GM19351 (cell line): ENCODE data around the gene YIF1A.

Experiments
- ATAC-seq: cut with Tn5 transposase; IDR thresholded peaks from one replicate; pipeline ENCODE4 v1.9.1; 2021; ENCODE audit warnings: mild to moderate bottlenecking, moderate library complexity; ENCODE audit not compliant: unreplicated experiment

Gene YIF1A

GRCh38 chr11:66288671-66289547, at the start of gene YIF1A:
Gene YIF1A, minus strand, starts transcription at chr11:66289143. Its CDS starts 158 bp downstream, at chr11:66288985.
- ATAC-seq: peak; percentile 93

GRCh38 chr11:66337103-66337899, 48.4 kb upstream of the YIF1A start:
- no peak for ATAC-seq

- ATAC-seq: peak; percentile 57
Measured at GRCh38 chr11:66336234-66337102, 47.5 kb upstream of the YIF1A start, which contains the start of gene RIN1. Gene RIN1, minus strand, starts transcription at chr11:66336434. Its CDS starts 32 bp downstream, at chr11:66336402.

- ATAC-seq: no peak
Measured at GRCh38 chr11:66335531-66336233, 46.7 kb upstream of the YIF1A start.

GRCh38 chr11:66334605-66335442, 45.9 kb upstream of the YIF1A start:
- no peak for ATAC-seq

GRCh38 chr11:66333896-66334604, 45.1 kb upstream of the YIF1A start:
- ATAC-seq: no peak

- no peak for ATAC-seq
Measured at GRCh38 chr11:66333220-66333877, 44.4 kb upstream of the YIF1A start.

GRCh38 chr11:66332371-66333219, 43.7 kb upstream of the YIF1A start:
- no peak for ATAC-seq

GRCh38 chr11:66331542-66332370, 42.8 kb upstream of the YIF1A start:
- ATAC-seq: no peak

GRCh38 chr11:66330931-66331330, 42.0 kb upstream of the YIF1A start:
- no peak for ATAC-seq

GRCh38 chr11:66329165-66329673, 40.3 kb upstream of the YIF1A start:
- no peak for ATAC-seq

GRCh38 chr11:66328302-66329144, 39.6 kb upstream of the YIF1A start:
- no peak for ATAC-seq

- ATAC-seq: no peak
Measured at GRCh38 chr11:66328031-66328301, 39.0 kb upstream of the YIF1A start.

- ATAC-seq: no peak
Measured at GRCh38 chr11:66327171-66328030, 38.5 kb upstream of the YIF1A start.
